COLO668 (cell line): ENCODE measurements around the gene ITFG1.
"Not testable (repeated sequence)": the region's sequence is repeated elsewhere in the genome, so short reads cannot be mapped to it uniquely, and the experiment has no call there.

Source experiments
- DNase-seq: peaks from one replicate; lab custom pipeline; 2025; ENCODE audit not compliant: unreplicated experiment; lab: John Stamatoyannopoulos, UW

ITFG1 gene

GRCh38 chr16:47473792-47474191, 12.9 kb upstream of the ITFG1 start:
- no peak for DNase-seq

- not testable (repeated sequence) for DNase-seq
Observed at GRCh38 chr16:47473004-47473403, 12.1 kb upstream of the ITFG1 start.

DNA sequence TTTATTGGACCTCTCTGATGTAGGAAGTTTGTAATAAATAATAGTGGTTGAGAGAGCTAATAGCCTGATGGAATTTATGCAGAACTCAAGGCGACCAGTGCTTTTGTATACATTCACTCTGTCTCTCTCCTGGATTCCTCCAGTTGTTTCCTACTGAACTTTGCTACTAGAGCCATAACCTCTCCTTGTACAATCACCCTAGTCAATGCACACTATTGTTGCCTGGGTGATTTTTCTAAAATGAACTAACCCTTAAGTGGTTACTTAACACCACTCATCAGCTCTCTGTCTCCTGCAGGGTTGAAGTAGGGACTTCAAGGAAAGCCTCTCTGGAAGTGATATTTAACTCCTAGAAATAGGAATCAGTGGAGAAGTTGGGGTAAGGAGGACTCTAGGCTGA, 9.9 kb upstream of the ITFG1 start:
- DNase-seq = no peak

DNA sequence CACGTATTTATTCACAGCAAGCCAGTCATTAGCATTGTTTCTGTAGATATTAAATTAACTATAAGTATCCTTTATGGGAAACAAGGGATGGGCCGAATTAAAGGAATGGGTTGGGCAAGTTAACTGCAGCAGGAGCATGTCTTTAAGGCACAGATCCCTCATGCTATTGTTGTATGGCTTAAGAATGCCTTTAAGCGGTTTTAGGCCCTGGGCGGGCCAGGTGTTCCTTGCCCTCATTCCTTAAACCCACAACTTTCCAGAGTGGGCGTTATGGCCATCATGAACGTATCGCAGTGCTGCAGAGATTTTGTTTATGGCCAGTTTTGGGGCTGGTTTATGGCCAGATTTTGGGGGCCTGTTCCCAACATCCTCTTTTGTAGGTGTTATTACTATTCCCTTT, 9.3 kb upstream of the ITFG1 start:
- no peak for DNase-seq

- DNase-seq = no peak
Observed at GRCh38 chr16:47469227-47469626, 8.4 kb upstream of the ITFG1 start.

DNA sequence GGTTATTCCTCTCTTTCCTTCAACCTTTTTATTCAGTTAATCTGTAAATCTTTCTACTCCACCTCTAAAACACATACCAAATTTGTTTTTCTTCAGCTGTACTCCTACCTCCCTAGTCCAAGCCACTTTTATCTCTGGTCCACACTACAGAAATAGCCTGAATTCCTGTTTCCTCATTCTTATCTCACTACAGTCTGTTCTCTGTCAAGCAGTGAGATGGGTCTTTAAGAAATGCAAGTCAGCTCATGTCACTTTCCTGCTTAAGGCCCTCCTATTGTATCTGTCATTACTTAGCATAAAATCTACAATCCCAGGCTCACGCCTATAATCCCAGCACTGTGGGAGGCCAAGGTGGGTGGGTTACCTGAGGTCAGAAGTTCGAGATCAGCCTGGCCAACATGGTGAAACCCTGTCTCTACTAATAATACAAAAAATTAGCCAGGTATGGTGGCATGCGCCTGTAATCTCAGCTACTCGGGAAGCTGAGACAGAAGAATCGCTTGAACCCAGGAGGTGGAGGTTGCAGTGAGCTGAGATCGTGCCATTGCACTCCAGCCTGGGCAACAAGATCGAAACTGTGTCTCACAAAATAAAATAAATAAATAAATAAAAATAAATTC, 7.3 kb upstream of the ITFG1 start:
- not testable (repeated sequence) for DNase-seq

DNA sequence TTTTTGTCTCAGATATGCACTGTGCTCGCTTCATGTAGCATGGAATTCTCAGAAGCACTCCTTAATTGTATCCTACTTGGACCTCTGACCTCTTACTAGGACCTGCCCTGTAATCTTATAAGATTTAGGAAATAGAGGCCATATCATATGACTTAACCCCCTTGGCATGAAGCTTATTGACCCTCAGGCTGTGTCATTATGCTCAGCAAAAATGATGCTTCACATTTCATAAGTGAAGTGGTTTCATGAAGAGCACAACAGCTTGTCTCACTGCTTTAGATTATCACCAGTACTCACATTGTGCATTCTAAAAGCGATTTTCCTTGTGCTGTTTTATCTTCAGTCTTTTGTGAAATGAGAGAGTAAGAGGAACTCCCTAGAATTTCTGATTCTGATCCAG, 6.6 kb upstream of the ITFG1 start:
- no peak for DNase-seq

DNA sequence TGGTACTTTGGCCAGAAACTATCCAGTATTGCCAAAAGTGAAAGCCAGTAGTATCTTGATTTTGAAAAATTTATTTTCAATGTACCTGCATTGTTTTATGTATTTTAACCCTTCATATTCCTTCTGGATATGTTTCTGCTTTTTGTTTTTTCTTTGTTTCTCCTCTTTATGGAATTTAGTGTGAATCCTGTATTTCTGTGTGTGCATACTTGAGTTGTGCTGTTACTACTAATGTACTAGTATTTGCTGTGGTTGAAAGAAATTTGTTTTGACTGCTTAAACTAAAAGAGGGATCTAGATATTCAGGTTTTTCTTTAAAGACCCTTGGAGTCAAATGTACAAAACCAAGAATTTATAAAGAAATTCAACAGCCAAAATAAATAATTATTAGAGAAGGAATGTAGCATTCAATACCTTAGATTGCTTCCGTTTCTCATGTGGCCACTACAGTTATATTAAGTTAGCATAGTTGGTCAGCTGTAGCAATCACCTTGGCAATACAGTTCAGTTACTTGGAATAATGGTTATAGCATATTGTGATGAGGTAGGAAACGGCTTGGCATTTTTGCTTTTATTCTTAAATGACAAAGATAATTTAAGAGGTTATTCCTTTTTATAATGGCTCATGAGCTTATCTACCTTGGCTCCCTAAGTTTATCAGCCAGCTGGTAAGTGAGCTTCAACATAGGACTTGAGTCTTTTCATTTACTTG, 5.2 kb upstream of the ITFG1 start:
- DNase-seq = no peak

DNA sequence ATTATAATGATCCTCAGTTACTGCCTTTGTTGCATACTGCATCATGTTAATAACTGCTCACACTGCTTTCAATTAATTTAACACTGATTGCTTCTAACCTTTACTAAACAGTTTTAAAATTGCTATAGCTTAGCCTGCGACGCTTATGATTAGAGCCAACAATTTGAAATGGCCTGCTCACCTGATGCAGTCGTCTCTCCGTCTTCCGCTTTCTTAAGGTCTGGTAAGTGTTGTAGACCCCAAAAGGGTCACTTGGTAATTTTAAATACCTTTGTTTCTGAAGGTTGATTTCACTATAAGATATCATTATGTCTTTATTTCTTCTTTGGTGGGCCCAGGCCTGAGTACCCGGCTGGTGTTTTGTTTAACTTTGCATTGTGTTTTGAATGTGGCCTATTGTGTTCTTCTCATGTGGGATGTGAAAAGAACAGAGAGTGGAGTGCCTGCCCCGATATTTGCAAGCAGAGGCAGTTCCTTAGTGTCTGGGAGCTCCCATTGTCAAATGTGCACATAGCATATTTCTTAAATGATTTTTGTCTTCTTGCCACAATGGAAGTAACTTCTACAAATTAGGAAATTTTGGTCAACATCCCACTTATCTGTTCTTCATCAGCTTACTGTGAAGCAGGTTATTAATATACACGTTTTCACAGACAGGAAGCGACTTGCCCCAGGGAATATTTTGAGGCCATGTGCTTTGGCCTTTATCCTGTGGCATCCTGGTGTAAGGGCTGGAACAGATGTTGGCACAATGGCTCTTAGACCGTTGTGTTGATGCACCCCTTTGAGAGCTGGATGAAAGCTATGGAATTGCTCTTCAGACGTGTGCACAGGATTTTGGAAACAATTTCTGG, 3.1 kb upstream of the ITFG1 start:
- DNase-seq = no peak

- no peak for DNase-seq
Observed at GRCh38 chr16:47461598-47462266, 869 bp upstream of the ITFG1 start.

- no peak for DNase-seq
Observed at GRCh38 chr16:47460359-47460710, 528 bp downstream of the ITFG1 start.

DNA sequence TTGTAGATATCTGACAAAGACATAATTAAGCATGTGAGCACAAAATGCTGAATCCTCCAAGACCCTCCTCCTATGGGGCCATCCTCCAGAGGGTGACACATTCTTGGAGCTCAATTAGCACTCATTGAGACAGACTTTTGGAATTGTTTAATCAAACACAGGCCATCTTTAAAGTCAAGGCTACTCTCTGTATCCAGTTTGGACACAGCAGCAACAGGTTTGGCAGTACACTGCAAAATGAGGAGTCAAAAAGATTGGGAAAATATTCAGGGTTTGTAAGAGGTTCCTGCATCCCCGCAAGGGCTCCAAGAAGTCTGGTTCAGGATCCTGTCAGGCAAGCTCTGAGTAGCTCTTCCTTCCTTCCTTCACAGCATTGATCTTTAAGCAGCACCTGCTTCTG, 1.3 kb downstream of the ITFG1 start:
- DNase-seq = no peak

DNA sequence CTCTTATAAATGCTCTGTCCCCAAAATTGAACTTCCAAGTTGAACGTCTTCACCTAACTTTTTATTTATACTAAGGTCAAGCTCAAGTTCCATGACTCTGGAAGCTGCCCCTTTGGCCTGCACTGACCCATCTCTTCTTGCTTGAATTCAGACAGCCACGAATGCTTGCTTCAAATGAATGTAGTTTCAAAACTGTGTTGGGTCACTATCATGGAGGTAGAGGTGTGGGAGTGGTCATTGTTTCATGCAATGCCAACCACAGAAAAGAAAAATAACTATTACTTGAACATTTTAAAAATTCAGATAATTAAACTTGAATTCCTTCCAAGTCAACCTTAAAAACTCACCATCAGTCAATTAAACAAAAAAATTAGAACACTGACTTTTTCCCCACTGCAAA, 2.5 kb downstream of the ITFG1 start:
- DNase-seq = no peak

- no peak for DNase-seq
Observed at GRCh38 chr16:47449788-47450187, 11.1 kb downstream of the ITFG1 start.

- DNase-seq = no peak
Observed at GRCh38 chr16:47448830-47449575, 11.9 kb downstream of the ITFG1 start.

GRCh38 chr16:47446431-47446830, 14.4 kb downstream of the ITFG1 start:
- DNase-seq = no peak

DNA sequence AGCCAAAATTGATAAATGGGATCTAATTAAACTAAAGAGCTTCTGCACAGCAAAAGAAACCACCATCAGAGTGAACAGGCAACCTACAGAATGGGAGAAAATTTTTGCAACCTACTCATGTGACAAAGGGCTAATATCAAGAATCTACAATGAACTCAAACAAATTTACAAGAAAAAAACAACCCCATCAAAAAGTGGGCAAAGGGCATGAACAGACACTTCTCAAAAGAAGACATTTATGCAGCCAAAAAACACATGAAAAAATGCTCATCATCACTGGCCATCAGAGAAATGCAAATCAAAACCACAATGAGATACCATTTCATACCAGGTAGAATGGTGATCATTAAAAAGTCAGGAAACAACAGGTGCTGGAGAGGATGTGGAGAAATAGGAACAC, 18.0 kb downstream of the ITFG1 start:
- not testable (repeated sequence) for DNase-seq

- DNase-seq = not testable (repeated sequence)
Observed at GRCh38 chr16:47440066-47440465, 20.8 kb downstream of the ITFG1 start.

- DNase-seq = not testable (repeated sequence)
Observed at GRCh38 chr16:47434274-47434673, 26.6 kb downstream of the ITFG1 start.

GRCh38 chr16:47431960-47432359, 28.9 kb downstream of the ITFG1 start:
- no peak for DNase-seq

GRCh38 chr16:47426806-47427205, 34.1 kb downstream of the ITFG1 start:
- no peak for DNase-seq
